ENCODE results near the gene ZGPAT. TPM values are rescaled to one million over a fixed set of nuclear protein-coding genes. Genes with fewer than 3 reads are reported as not detected.

ZGPAT gene
- total RNA-seq, 4 donors from 2014 or later = 21.7 to 25.8 (median 23.3) TPM

GRCh38 chr20:63741354-63741675 is 33.5 kb downstream of the ZGPAT start:
- peak overlapping the region; percentile 74 for H3K4me3 ChIP-seq
- peaks cover 51% of the 10 kb centered on the region for H3K4me1 ChIP-seq
- WGBS = 18% methylated on average over 3 of the region's 6 CpGs
- no peaks in the 10 kb centered on the region for H3K9me3 ChIP-seq
- H3K27me3 ChIP-seq = no peaks in the 10 kb centered on the region
- no peak for DNase-seq (ENCODE audit: low spot score in 2 of 2)
- peaks cover 21% of the 10 kb centered on the region for H3K36me3 ChIP-seq
- TF ChIP-seq POLR2AphosphoS5 (IDR thresholded peaks at IDR 0.05) = no peak
- TF ChIP-seq CTCF (IDR thresholded peaks at IDR 0.05) = no peak
- TF ChIP-seq EP300 (IDR thresholded peaks at IDR 0.05) = no peak
- no peak for TF ChIP-seq POLR2A (IDR thresholded peaks at IDR 0.05)
- H3K27ac ChIP-seq = peak overlapping the region; percentile 89

GRCh38 chr20:63741676-63742380 is 34.0 kb downstream of the ZGPAT start:
- peak overlapping the region; percentile 74 for H3K4me3 ChIP-seq
- H3K9me3 ChIP-seq = no peaks in the 10 kb centered on the region
- 76% methylated on average over 7 of the region's 30 CpGs for WGBS
- H3K36me3 ChIP-seq = peaks cover 21% of the 10 kb centered on the region
- H3K27me3 ChIP-seq = no peaks in the 10 kb centered on the region
- peaks cover 46% of the 10 kb centered on the region for H3K4me1 ChIP-seq
- TF ChIP-seq EP300 (IDR thresholded peaks at IDR 0.05) = no peak
- no peak for TF ChIP-seq POLR2AphosphoS5 (IDR thresholded peaks at IDR 0.05)
- no peak for TF ChIP-seq POLR2A (IDR thresholded peaks at IDR 0.05)
- TF ChIP-seq CTCF (IDR thresholded peaks at IDR 0.05) = no peak
- DNase-seq (ENCODE audit: low spot score in 2 of 2) = no peak
- H3K27ac ChIP-seq = peak overlapping the region; percentile 89

GRCh38 chr20:63742381-63743024 is 34.7 kb downstream of the ZGPAT start:
- peak in 1 of 2 donors; percentile 80 for DNase-seq (ENCODE audit: low spot score in 2 of 2)
- TF ChIP-seq POLR2AphosphoS5 (IDR thresholded peaks at IDR 0.05) (no peak), EP300 (IDR thresholded peaks at IDR 0.05) (no peak), CTCF (IDR thresholded peaks at IDR 0.05) (no peak), POLR2A (IDR thresholded peaks at IDR 0.05) (no peak)
- Histone ChIP-seq H3K27ac (no peak overlapping the region), H3K9me3 (no peaks in the 10 kb centered on the region), H3K4me3 (peak overlapping the region; percentile 74), H3K27me3 (no peaks in the 10 kb centered on the region), H3K4me1 (peaks cover 39% of the 10 kb centered on the region), H3K36me3 (peaks cover 21% of the 10 kb centered on the region)
- 73% methylated on average over 2 of the region's 37 CpGs for WGBS

- WGBS = 85% methylated on average over 25 of the region's 31 CpGs
- H3K4me1 ChIP-seq = peaks cover 30% of the 10 kb centered on the region
- no peaks in the 10 kb centered on the region for H3K27me3 ChIP-seq
- no peak for DNase-seq (ENCODE audit: low spot score in 2 of 2)
- H3K4me3 ChIP-seq = no peak overlapping the region
- H3K36me3 ChIP-seq = peaks cover 21% of the 10 kb centered on the region
- TF ChIP-seq POLR2AphosphoS5 (IDR thresholded peaks at IDR 0.05) (no peak), CTCF (IDR thresholded peaks at IDR 0.05) (no peak), EP300 (IDR thresholded peaks at IDR 0.05) (no peak), POLR2A (IDR thresholded peaks at IDR 0.05) (no peak)
- H3K27ac ChIP-seq = no peak overlapping the region
- no peaks in the 10 kb centered on the region for H3K9me3 ChIP-seq
These were observed 35.6 kb downstream of the ZGPAT start for GRCh38 chr20:63743210-63743970.

- 73% methylated on average over 4 of the region's 4 CpGs for WGBS
- no peak for DNase-seq (ENCODE audit: low spot score in 2 of 2)
- H3K4me1 ChIP-seq = peaks cover 23% of the 10 kb centered on the region
- H3K36me3 ChIP-seq = peaks cover 21% of the 10 kb centered on the region
- no peaks in the 10 kb centered on the region for H3K9me3 ChIP-seq
- H3K27ac ChIP-seq = no peak overlapping the region
- no peak for TF ChIP-seq EP300 (IDR thresholded peaks at IDR 0.05)
- TF ChIP-seq POLR2AphosphoS5 (IDR thresholded peaks at IDR 0.05) = no peak
- TF ChIP-seq POLR2A (IDR thresholded peaks at IDR 0.05) = no peak
- TF ChIP-seq CTCF (IDR thresholded peaks at IDR 0.05) = no peak
- no peak overlapping the region for H3K4me3 ChIP-seq
- H3K27me3 ChIP-seq = no peaks in the 10 kb centered on the region
These were observed 36.3 kb downstream of the ZGPAT start for GRCh38 chr20:63744158-63744557.
